ENCODE data around the gene VAMP1.

The VAMP1 gene

GRCh38 chr12:6452245-6452943 lies 18.1 kb downstream of the VAMP1 start (continued):
- TF ChIP-seq ZBTB6 (tag by site-specific recombination; IDR thresholded peaks at IDR 0.05) (no peak), ZNF621 (tag by site-specific recombination; IDR thresholded peaks at IDR 0.05) (no peak), ZNF324 (tag by site-specific recombination; IDR thresholded peaks at IDR 0.05) (no peak), ZNF341 (tag by site-specific recombination; IDR thresholded peaks at IDR 0.05; ENCODE audit: low read depth) (peak; percentile 35; the same call in 1 of the 2 replicates), AEBP2 (tag by site-specific recombination; IDR thresholded peaks at IDR 0.05; ENCODE audit: borderline replicate concordance) (no peak), ZNF248 (tag by site-specific recombination; IDR thresholded peaks at IDR 0.05) (no peak), HIC1 (tag by site-specific recombination; IDR thresholded peaks at IDR 0.05) (no peak), ZNF48 (tag by site-specific recombination; IDR thresholded peaks at IDR 0.05) (no peak)

- Histone ChIP-seq H3K36me3 (ENCODE audit: control insufficient read depth in 2 of 2, insufficient read depth in 1 of 2, low read length in 2 of 2) (no peaks in the 10 kb centered on the region), H3K9me3 (ENCODE audit: control insufficient read depth, insufficient read depth, low read depth, low read length) (no peaks in the 10 kb centered on the region), H3K4me1 (ENCODE audit: control insufficient read depth, insufficient read depth, low read length) (no peaks in the 10 kb centered on the region), H3K4me3 (ENCODE audit: low read depth, low read length) (no peak within 1 kb of the TSS), H3K27ac (ENCODE audit: extremely low read depth, low read depth, low read length) (no peak within 1 kb of the TSS)
- CTCF ChIA-PET = interaction anchor here (1.1 to 2.4 kb wide), 3 partner anchors 12 to 114 kb away, joined by 3 to 12 read pairs (median 3); no protein-coding TSS in a partner anchor
- TF ChIP-seq ZNF555 (tag by site-specific recombination; conservative IDR thresholded peaks at IDR 0.05) (no peak), ZNF335 (tag by site-specific recombination; conservative IDR thresholded peaks at IDR 0.05) (peak; percentile 96), ZIC2 (tag by site-specific recombination; IDR thresholded peaks at IDR 0.05) (0 out of 2 replicates have a peak, but pooled peaks have one; percentile 11), YY2 (tag by site-specific recombination; IDR thresholded peaks at IDR 0.05) (0 out of 2 replicates have a peak, but pooled peaks have one; percentile 56), ZNF600 (tag by site-specific recombination; IDR thresholded peaks at IDR 0.05) (0 out of 2 replicates have a peak, but pooled peaks have one; percentile 33), ZNF311 (tag by site-specific recombination; IDR thresholded peaks at IDR 0.05; ENCODE audit: borderline replicate concordance) (no peak), ZBTB17 (tag by site-specific recombination; IDR thresholded peaks at IDR 0.05) (peak; percentile 67), ZSCAN5A (tag by site-specific recombination; IDR thresholded peaks at IDR 0.05) (no peak), ZNF580 (tag by site-specific recombination; IDR thresholded peaks at IDR 0.05) (no peak), ZNF341 (tag by site-specific recombination; IDR thresholded peaks at IDR 0.05; ENCODE audit: low read depth) (no peak)
- POLR2A ChIA-PET = interaction anchor here (0.6 to 2.4 kb wide), 3 partner anchors 14 to 39 kb away, joined by 3 to 7 read pairs (median 4); partner anchors contain the start of gene VAMP1
Observed at GRCh38 chr12:6451348-6452244, 18.9 kb downstream of the VAMP1 start, which contains the start of gene TAPBPL. Gene TAPBPL, plus strand, starts transcription at chr12:6452042. Its CDS starts 207 bp downstream, at chr12:6452249.
